Fibroblast of skin of left biceps (primary cell): ENCODE measurements around the gene PSME1.
"Not testable (repeated sequence)": the region's sequence is repeated elsewhere in the genome, so short reads cannot be mapped to it uniquely, and the experiment has no call there.

ENCODE experiments used
- DNase-seq, 2 experiments: peaks; one replicate each; pipeline ENCODE4 v3.0.0-alpha.2; 2013; ENCODE audit warnings: low read depth in 2 of 2

PSME1 gene

GRCh38 chr14:24105609-24106239 lies 30.3 kb upstream of the PSME1 start:
- not testable (repeated sequence) for DNase-seq

- no peak for DNase-seq
Measured at GRCh38 chr14:24106672-24107271, 29.2 kb upstream of the PSME1 start.

GRCh38 chr14:24108336-24108874 lies 27.6 kb upstream of the PSME1 start:
- DNase-seq, result no peak

- no peak for DNase-seq
Measured at GRCh38 chr14:24110060-24110459, 25.9 kb upstream of the PSME1 start.

- no peak for DNase-seq
Measured at GRCh38 chr14:24110523-24110922, 25.5 kb upstream of the PSME1 start.

- DNase-seq, result no peak
Measured at GRCh38 chr14:24113379-24113800, 22.6 kb upstream of the PSME1 start.

- peak; percentile 49 to 53 for DNase-seq
Measured at GRCh38 chr14:24113801-24114531, 22.0 kb upstream of the PSME1 start.

GRCh38 chr14:24114532-24115421 lies 21.2 kb upstream of the PSME1 start, which contains the start of the genes DCAF11 and NRL:
TSS of gene DCAF11 (plus strand) at chr14:24114777. CDS start at chr14:24115595, 818 bp downstream.
TSS of gene NRL (minus strand) at chr14:24114949. CDS start at chr14:24082848, 32,101 bp downstream.
- peak; percentile 99 for DNase-seq

GRCh38 chr14:24115422-24116127 lies 20.4 kb upstream of the PSME1 start:
- DNase-seq, result no peak

GRCh38 chr14:24116128-24116814 lies 19.7 kb upstream of the PSME1 start:
- DNase-seq, result no peak

- no peak for DNase-seq
Measured at GRCh38 chr14:24117179-24117578, 18.8 kb upstream of the PSME1 start.

- no peak for DNase-seq
Measured at GRCh38 chr14:24119691-24120090, 16.3 kb upstream of the PSME1 start.

GRCh38 chr14:24121210-24121609 lies 14.8 kb upstream of the PSME1 start:
- DNase-seq, result no peak

GRCh38 chr14:24122416-24122815 lies 13.6 kb upstream of the PSME1 start:
- DNase-seq, result no peak

- DNase-seq, result no peak
Measured at GRCh38 chr14:24122898-24123297, 13.1 kb upstream of the PSME1 start.

- no peak for DNase-seq
Measured at GRCh38 chr14:24123424-24124417, 12.3 kb upstream of the PSME1 start.

- DNase-seq, result no peak
Measured at GRCh38 chr14:24126939-24127338, 9.1 kb upstream of the PSME1 start.

GRCh38 chr14:24127673-24128072 lies 8.3 kb upstream of the PSME1 start:
- DNase-seq, result no peak

- no peak for DNase-seq
Measured at GRCh38 chr14:24129410-24129998, 6.5 kb upstream of the PSME1 start.
